VCaP (cell line): ENCODE measurements around the gene WDR76.
A peak's percentile ranks its signal among the peaks of the same experiment; 100 is the strongest.

Experiments used
- H3K27ac ChIP-seq: fragments of 450-650 bp; 2 replicates; pipeline ENCODE4 v1.5.1; 2017
- TF ChIP-seq, protein P1 (sequence below): fragments of 450-650 bp; conservative IDR thresholded peaks from 2 replicates; pipeline ENCODE4 v1.5.1; 2017; ENCODE audit warnings: mild to moderate bottlenecking, moderate library complexity

WDR76 gene

DNA sequence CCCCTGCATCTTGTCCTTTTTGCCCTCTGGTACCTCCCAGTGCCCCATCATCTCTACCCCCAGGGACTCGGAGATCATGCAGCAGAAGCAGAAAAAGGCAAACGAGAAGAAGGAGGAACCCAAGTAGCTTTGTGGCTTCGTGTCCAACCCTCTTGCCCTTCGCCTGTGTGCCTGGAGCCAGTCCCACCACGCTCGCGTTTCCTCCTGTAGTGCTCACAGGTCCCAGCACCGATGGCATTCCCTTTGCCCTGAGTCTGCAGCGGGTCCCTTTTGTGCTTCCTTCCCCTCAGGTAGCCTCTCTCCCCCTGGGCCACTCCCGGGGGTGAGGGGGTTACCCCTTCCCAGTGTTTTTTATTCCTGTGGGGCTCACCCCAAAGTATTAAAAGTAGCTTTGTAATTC, 33.2 kb upstream of the WDR76 start:
- H3K27ac ChIP-seq, result peak overlapping the region; percentile 93
- TF ChIP-seq, protein P1, sequence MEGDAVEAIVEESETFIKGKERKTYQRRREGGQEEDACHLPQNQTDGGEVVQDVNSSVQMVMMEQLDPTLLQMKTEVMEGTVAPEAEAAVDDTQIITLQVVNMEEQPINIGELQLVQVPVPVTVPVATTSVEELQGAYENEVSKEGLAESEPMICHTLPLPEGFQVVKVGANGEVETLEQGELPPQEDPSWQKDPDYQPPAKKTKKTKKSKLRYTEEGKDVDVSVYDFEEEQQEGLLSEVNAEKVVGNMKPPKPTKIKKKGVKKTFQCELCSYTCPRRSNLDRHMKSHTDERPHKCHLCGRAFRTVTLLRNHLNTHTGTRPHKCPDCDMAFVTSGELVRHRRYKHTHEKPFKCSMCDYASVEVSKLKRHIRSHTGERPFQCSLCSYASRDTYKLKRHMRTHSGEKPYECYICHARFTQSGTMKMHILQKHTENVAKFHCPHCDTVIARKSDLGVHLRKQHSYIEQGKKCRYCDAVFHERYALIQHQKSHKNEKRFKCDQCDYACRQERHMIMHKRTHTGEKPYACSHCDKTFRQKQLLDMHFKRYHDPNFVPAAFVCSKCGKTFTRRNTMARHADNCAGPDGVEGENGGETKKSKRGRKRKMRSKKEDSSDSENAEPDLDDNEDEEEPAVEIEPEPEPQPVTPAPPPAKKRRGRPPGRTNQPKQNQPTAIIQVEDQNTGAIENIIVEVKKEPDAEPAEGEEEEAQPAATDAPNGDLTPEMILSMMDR, result no peak

DNA sequence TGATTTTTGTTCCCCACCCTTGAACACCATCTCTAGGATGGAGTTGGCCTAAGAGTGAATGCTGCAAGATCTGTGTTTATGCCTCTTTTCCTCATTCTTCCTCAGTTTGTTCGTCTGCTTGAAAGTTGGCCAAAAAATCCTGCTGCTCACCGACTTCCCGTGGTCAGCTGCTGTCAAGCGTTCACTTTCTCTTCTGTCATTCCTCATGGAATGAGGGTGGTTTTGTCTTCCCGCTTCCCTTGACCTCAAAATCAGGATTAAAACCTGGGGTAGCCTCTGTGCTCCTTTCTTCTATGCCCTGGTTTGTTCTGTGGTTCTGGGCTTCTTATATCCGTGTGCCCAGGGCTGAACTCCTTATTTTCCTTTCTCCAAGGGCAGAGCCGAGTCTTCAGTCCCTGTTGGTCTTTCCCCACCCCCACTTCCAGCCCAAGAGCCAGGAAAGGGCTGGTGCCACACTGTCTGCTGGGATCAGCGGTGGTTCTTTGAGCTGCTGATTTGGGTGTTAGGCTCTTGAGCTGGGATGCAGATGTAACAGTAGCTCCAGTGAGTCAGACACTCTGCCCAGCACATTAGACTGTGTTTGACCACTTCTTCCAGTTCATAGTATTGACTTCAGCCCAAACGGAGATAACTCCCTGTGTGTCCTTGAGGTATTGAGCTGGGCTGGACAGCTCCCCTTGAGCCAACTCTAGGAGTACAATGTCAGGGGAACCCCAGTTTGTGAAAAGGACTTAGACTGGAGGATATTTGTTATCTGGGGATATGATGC, 32.3 kb upstream of the WDR76 start:
- H3K27ac ChIP-seq, result peak overlapping the region; percentile 93
- TF ChIP-seq, protein P1, result no peak

DNA sequence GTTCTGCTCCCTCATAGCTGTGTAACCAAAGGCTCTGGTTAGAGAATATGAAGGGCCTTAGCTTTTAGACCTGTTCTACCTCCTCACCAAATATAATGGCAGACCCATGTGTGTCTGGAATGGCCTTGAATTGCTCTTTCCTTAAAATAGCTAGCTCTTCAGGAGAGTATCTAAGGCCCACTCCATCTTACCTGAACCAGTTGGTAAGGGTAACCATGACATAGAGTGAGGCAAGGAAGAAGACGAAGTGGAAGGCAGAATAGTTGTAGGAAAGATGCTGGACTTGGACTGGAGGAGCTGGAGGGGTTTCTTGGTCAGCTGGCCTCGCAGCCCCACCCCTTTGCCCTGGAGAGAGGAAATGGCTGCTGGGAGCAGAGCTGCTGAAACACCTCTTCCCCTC, 31.6 kb upstream of the WDR76 start:
- TF ChIP-seq, protein P1, result no peak
- peak overlapping the region; percentile 93 for H3K27ac ChIP-seq

DNA sequence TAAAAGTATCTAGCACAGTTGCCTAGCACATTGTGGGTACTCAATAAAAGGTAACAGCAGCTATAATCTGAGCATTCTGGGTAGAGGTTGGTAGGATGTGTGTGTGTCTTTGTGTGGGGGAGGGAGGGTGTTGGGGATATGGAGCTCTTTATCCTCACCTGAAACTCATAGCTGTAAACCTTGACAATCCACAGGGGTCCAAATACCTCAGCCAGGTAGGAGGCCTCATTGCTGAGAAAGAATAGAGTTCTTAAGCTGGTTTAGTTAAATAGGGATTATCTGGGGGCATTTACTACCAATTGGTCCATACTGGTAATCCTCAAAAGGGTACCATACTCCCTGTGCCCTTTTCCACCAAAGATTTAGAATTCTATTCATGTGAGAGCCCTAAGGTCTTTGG, 30.8 kb upstream of the WDR76 start:
- H3K27ac ChIP-seq, result peak overlapping the region; percentile 93; the same call in 1 of the 2 replicates
- TF ChIP-seq, protein P1, result no peak

DNA sequence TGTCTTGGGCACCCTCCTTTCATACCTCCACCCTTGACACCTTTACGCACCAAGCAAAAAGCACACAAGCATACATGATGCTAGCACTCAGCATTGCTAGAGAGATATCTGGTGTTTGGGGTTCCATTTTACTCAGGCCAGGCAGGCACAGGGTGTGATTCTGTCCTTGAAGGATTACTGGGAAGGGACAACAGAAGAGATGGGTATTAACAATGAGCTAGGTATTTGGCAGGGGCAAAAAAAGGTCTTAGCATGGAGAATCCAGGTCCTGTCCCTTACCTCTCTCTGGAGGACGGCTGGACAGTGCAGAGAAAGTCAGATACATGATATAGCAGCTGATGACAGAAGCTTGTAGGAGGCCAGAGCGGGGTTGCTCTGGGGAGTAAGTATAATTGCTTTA, 30.2 kb upstream of the WDR76 start:
- TF ChIP-seq, protein P1, result no peak
- peak overlapping the region; percentile 93; the same call in 1 of the 2 replicates for H3K27ac ChIP-seq

DNA sequence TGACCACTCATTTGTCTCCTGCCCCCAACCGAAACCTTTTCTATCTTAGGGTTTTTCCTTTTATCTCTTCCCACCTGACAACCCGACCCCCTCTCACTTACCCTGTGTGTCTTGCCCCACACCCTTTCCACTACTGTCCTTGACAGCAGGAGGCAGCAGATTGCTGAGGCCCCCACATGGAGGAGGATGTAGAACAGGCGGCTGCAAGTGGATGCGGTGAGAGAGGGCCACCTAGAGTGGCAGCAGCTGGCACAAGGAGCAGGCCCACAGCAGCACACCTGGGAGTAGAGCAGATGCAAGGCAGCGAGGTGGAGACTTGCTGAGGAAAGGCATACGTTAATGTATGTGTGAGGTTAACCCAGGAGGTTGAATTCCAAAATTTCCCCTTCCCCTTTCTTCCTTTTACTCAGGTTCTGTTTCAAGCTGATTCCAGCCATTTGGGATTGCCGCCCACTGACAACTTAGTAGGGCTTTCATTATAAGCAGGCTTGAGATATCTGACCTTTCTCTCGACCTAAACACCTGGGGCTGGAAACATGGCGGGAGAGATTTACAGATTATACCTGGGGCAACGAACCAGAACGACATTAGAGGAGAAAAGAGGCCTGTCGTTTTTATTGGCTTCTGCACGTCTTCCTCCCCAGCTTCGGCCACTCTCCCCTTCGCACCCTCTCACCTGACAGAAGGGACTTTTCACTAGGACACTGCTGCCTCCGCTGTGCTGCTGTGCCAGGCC, 27.4 kb upstream of the WDR76 start:
- peak overlapping the region; percentile 93 for H3K27ac ChIP-seq
- TF ChIP-seq, protein P1, result no peak

DNA sequence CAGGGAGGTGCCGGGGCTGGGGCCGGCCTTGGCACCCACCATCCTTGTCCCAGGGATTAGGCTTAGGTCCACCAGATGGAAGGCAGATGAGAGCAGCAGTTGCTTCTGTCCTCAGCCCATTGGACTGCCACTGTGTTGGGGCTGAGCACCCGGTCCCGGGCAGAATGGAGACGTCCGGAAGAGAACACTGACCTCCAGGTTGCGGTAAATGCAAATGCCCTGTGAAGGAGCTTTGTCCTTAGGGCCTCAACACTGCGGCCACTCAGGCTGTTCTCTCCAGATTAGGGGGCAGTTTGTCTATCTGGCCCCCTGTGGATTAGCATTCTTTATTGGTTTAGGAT, 26.9 kb upstream of the WDR76 start, which contains the start of gene SERINC4:
SERINC4 (minus strand) TSS at position 276 of the 341 bp plus-strand sequence; CDS start at position 42, 234 bp downstream.
- peak within 1 kb of the TSS; percentile 93 for H3K27ac ChIP-seq
- TF ChIP-seq, protein P1, result no peak
